ENCODE measurements around the gene PRDX5.
A peak's percentile ranks its signal among the peaks of the same experiment; 100 is the strongest.

Gene PRDX5

GRCh38 chr11:64327993-64328392 lies 10.1 kb downstream of the PRDX5 start:
- no peak for DNase-seq (ENCODE audit: extremely low read depth, insufficient read length)
- H3K4me3 ChIP-seq (replicated peaks; ENCODE audit: low read depth, low read length) = no peak overlapping the region
- no peaks in the 10 kb centered on the region for H3K27me3 ChIP-seq (replicated peaks; ENCODE audit: control insufficient read depth, insufficient read depth, low read length)
- no peak for TF ChIP-seq CTCF (IDR thresholded peaks at IDR 0.05; ENCODE audit: insufficient read depth, low read length, poor library complexity, severe bottlenecking)
- H3K36me3 ChIP-seq (ENCODE audit: control insufficient read depth, insufficient read depth, low read length) = peaks cover 3% of the 10 kb centered on the region

GRCh38 chr11:64330888-64331287 lies 13.0 kb downstream of the PRDX5 start:
- Histone ChIP-seq H3K36me3 (ENCODE audit: control insufficient read depth, insufficient read depth, low read length) (no peaks in the 10 kb centered on the region; the same call in 1 of the 2 replicates), H3K27me3 (replicated peaks; ENCODE audit: control insufficient read depth, insufficient read depth, low read length) (no peaks in the 10 kb centered on the region), H3K4me3 (replicated peaks; ENCODE audit: low read depth, low read length) (no peak overlapping the region)
- no peak for DNase-seq (ENCODE audit: extremely low read depth, insufficient read length)
- no peak for TF ChIP-seq CTCF (IDR thresholded peaks at IDR 0.05; ENCODE audit: insufficient read depth, low read length, poor library complexity, severe bottlenecking)

- Histone ChIP-seq H3K27me3 (replicated peaks; ENCODE audit: control insufficient read depth, insufficient read depth, low read length) (no peaks in the 10 kb centered on the region), H3K4me3 (replicated peaks; ENCODE audit: low read depth, low read length) (no peak overlapping the region), H3K36me3 (ENCODE audit: control insufficient read depth, insufficient read depth, low read length) (no peaks in the 10 kb centered on the region; the same call in 1 of the 2 replicates)
- peak; percentile 79 for TF ChIP-seq CTCF (IDR thresholded peaks at IDR 0.05; ENCODE audit: insufficient read depth, low read length, poor library complexity, severe bottlenecking)
- DNase-seq (ENCODE audit: extremely low read depth, insufficient read length) = peak; percentile 83
Observed at GRCh38 chr11:64331569-64332371, 13.8 kb downstream of the PRDX5 start.

GRCh38 chr11:64333556-64333955 lies 15.6 kb downstream of the PRDX5 start:
- no peak overlapping the region for H3K4me3 ChIP-seq (replicated peaks; ENCODE audit: low read depth, low read length)
- no peak for TF ChIP-seq CTCF (IDR thresholded peaks at IDR 0.05; ENCODE audit: insufficient read depth, low read length, poor library complexity, severe bottlenecking)
- peaks cover 3% of the 10 kb centered on the region for H3K36me3 ChIP-seq (ENCODE audit: control insufficient read depth, insufficient read depth, low read length)
- no peaks in the 10 kb centered on the region for H3K27me3 ChIP-seq (replicated peaks; ENCODE audit: control insufficient read depth, insufficient read depth, low read length)
- DNase-seq (ENCODE audit: extremely low read depth, insufficient read length) = no peak

- Histone ChIP-seq H3K4me3 (replicated peaks; ENCODE audit: low read depth, low read length) (no peak overlapping the region; the same call in 1 of the 2 replicates), H3K36me3 (ENCODE audit: control insufficient read depth, insufficient read depth, low read length) (peaks cover 3% of the 10 kb centered on the region), H3K27me3 (replicated peaks; ENCODE audit: control insufficient read depth, insufficient read depth, low read length) (no peaks in the 10 kb centered on the region)
- DNase-seq (ENCODE audit: extremely low read depth, insufficient read length) = peak; percentile 81
- no peak for TF ChIP-seq CTCF (IDR thresholded peaks at IDR 0.05; ENCODE audit: insufficient read depth, low read length, poor library complexity, severe bottlenecking)
Observed at GRCh38 chr11:64334764-64335735, 17.1 kb downstream of the PRDX5 start.
